ENCODE data around the gene GPATCH1.

DNA sequence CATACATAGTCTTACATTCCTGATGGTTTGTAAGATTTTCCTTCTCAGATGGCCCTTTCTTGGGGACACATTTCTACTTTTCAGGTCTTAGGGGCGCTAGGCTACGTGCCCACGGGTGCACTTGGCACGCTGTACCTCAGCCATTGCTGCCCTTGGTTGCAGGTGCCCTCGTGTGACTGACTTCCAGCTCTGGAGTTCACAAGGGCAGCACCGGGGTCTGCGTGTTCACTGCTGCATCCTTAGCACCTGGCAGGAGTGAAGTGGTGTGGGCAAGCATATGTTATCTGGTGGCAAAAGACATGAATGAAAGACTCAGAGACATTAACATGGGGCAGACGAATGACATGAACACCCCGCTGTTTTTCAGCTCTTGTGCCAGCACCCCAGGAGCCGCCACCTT, 37.7 kb downstream of the GPATCH1 start:
- TF ChIP-seq POLR2A (IDR thresholded peaks at IDR 0.05) = no peak
- TF ChIP-seq, protein P1, sequence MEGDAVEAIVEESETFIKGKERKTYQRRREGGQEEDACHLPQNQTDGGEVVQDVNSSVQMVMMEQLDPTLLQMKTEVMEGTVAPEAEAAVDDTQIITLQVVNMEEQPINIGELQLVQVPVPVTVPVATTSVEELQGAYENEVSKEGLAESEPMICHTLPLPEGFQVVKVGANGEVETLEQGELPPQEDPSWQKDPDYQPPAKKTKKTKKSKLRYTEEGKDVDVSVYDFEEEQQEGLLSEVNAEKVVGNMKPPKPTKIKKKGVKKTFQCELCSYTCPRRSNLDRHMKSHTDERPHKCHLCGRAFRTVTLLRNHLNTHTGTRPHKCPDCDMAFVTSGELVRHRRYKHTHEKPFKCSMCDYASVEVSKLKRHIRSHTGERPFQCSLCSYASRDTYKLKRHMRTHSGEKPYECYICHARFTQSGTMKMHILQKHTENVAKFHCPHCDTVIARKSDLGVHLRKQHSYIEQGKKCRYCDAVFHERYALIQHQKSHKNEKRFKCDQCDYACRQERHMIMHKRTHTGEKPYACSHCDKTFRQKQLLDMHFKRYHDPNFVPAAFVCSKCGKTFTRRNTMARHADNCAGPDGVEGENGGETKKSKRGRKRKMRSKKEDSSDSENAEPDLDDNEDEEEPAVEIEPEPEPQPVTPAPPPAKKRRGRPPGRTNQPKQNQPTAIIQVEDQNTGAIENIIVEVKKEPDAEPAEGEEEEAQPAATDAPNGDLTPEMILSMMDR (IDR thresholded peaks at IDR 0.05) = no peak
